Stimulated activated CD4-positive, alpha-beta T cell treated with anti-CD3 and anti-CD28 coated beads, Interleukin-4, amount 100 ng/mL, for 4 hours (primary cell): ENCODE results near the gene LDHA.

Source experiments
- DNase-seq, 2 experiments: peaks; one replicate each; pipeline ENCODE4 v3.0.0-alpha.2; 2020

The LDHA gene

DNA sequence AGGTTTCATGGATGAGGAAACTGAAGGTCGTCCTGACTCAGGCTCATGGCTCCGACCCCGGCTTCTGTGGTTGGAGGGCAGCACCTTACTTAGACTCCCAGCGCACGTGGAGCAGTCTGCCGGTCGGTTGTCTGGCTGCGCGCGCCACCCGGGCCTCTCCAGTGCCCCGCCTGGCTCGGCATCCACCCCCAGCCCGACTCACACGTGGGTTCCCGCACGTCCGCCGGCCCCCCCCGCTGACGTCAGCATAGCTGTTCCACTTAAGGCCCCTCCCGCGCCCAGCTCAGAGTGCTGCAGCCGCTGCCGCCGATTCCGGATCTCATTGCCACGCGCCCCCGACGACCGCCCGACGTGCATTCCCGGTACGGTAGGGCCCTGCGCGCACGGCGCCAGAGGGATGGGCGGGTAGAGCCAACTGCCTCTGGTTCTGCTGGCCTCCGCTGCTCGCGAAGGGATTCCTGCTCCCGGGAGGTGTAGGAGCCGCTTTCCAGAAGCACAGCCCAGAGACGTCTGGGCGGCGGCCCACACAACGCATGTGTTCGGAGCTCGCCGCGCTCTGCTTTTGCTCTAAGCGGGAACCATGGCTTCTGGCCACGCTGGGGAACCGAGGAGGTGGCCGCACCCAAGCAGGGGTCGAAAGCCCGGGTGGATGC is at the start of gene LDHA:
Gene LDHA, plus strand, starts transcription at position 289 of the 653 bp plus-strand sequence. CDS start 2,280 bp downstream, outside the sequence.
- DNase-seq, result peak; percentile 99

DNA sequence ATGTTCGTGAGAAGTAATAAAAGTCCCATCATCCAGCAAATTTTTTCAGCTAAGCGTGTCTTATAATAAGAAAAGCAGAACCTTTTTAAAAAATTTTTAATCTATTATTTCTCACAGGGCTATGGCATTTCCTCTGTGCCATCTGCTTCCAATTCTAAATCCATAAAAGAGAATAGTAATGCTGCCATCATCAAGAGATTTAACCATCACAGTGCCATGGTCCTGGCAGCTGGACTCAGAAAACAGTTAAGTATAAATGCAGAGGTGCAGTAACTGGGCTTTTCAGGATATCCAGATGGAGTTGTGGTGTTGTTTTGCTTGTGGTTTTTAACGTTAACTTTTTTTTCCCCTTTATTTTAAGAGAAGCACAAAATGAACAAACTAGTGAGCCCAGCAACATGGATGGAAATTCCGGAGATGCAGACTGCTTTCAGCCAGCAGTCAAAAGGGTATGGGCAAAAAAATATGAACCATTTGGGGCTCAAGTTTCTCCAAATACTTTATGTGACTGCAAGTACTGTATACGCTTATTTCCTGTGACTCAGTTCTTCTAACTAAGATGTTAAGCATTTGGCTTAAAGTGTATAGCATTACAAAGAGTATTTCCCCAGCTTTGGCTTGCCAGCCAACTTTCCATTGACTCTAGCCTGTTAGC is 46.8 kb upstream of the LDHA start:
- no peak for DNase-seq

DNA sequence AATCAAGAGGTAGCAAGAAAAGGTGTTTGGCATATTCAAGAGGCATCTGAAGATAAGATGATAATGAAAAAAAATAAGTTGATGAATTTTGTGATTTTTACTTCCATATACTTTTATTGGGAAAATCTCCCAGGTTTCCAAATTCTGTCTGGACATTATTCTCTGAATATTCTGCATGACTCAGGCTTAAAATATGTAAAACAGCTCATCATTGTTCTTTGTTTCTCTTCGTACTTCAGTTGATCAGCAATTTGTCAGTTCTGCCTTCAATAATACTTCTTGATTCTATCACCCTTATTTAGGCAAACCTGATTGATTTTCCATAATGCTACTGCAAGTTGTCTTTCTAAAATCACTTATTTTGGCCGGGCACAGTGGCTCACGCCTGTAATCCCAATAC is 41.8 kb upstream of the LDHA start:
- no peak for DNase-seq

DNA sequence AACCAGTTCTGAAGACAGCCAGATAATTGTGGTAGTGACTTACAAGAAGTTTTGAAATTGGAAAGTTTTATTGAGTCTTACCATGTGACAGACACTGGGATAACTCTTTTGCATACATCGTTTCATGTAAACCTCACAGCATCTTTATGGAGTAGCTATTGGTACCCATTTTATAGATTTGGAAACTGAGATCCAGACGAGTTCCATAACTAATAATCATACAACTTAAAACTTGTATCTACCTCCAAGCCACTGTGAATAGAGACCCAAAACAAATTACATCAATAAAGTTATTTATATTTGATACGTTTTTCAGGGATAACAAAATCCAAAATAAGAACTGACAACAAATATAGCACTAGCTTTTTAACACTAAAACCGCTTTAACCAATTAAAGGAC is 35.7 kb upstream of the LDHA start:
- no peak for DNase-seq

DNA sequence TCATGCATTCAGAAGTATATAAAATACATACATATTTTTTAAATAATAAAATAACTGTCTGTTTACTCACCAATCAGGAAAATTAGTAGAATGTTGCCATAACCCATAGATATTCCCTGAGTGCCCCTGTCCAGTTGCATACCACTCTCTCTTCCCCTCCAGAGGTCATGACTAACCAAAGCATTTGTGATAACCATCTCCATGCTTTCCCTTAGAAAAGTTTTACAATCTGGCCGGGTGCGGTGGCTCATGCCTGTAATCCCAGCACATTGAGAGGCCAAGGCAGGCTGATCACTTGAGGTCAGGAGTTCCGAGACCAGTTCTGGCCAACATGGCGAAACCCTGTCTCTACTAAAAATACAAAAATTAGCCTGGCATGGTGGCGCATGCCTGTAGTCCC is 33.2 kb upstream of the LDHA start:
- DNase-seq, result no peak

DNA sequence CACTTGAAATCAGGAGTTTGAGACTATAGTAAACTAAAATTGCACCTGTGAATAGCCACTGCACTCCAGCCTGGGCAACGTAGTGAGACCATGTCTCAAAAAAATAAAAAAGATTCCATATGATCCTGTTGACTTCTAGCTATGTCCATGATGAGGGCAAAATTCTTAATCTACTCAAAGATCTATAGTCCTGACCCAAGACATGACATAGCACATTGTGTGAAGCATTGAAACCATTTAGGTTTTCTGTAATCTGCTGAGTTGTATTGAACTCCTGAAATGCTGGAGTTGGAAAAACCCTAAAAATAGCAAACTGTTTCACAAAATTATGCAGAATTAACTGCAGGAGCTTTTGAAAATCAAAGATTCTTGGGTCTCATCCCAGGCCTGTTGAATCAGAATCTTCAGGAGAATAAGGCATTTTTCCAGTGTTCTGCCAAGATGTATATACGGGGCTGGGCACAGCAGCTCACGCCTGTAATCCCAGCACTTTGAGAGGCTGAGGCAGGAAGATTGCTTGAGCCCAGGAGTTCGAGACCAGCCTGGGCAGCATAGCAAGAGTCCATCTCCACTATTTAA is 29.8 kb upstream of the LDHA start:
- no peak for DNase-seq

DNA sequence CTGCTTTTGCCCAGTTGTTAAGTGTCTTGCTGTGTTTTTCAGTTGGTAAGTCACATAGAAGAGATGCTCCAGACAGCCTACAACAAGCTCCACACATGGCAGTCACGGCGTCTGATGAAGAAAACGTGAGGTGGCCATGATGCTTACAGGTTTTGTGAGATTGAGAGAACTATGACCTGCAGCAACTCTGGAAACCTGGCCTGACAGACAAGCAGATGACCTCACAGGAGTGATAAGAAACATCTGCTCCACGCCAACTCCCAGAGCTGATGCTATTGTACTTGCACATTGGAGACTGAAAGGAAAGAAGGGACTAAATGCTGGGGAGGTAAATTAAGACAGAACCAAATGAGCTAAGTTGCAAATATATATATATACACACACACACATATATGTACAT is 28.6 kb upstream of the LDHA start:
- no peak for DNase-seq

DNA sequence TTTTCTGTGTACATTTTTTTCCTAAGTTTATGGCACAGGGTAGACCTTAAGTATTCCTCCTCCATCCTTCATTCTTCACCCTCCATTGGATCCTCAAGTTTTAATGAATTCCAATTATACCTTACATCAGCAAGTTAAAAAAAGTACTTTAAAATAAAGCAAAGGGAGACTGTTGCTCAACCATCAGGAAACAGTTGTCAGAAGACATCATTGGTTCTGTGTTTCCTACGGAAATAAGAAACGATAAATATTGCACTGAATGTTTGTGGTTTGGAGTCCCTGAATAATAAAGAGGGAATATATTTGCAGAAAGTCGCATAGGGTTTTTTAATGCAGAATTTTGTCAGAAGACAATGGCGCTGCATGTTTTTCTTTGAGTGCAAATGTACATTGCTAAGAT is 28.1 kb upstream of the LDHA start:
- no peak for DNase-seq

DNA sequence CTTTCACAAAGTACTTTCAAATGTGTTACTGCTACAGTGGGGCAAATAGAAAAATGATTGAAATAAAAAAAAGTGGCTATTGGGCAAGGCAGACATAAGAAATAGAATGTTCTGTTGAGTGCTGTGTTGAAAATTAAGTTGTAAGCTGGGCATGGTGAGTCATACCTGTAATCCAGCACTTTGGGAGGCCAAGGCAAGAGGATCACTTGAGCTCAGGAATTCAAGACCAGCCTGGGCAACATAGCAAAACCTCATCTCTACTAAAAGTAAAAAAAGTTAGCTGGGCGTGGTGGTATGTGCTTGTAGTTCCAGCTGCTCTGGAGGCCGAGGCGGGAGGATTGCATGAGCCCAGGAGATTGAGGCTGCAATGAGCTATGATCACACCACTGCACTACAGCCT is 26.9 kb upstream of the LDHA start:
- no peak for DNase-seq

DNA sequence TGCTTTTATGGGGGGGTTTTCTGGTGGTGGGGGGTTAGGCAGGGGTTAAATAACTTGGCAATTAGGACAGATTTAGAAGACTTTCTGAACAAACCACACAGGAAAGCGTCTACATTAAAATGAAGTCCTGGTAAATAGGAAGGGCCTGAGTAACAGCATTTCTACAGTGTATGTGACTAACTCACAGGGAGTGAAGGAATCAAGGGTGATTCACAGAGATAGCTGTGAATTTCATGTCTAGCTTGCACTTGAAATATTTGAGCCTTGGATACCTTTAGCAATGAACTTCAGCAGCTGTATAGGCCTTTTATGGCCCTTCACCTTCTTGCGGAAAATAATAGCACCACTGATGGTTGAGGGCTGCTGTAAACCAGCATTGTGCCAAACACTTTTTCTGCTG is 26.1 kb upstream of the LDHA start:
- DNase-seq, result no peak

DNA sequence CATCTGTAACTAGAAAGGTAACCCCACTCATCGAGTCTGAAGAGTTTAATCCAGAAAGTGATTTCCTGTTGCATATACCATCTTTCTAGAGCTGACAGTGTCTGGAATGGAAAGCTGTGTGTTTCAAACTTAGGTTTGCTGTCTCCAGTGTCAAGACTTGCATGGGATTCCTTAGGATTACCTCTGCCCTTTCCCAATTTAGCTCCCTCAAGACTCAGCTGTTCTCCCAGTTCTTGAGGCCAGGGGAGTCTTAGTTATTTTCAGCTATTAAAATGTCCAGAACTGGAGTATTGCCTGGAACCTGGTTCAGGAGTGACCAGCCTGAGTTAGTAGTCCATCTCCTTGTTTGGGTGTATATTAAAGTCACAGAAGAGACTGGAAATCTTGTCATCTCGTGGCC is 25.0 kb upstream of the LDHA start:
- DNase-seq, result no peak

DNA sequence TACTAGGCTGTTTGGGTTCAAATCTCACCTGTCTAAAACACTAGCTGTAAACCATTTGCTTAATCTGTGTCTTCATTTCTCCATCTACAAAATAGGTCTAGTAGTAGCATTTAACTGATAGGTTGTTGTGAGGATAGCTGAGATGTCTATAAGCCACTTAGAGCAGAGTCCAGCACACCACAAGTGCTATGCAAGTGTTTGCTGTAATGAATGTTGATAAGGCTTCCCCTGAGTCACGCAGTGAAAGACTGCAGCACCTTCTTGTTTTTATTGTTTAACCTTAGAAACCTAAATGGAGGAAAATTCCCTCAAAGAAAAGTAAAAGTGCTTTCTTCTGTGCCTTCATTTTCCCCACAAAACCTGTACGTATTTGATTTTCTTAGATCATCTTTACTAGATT is 23.1 kb upstream of the LDHA start:
- no peak for DNase-seq

DNA sequence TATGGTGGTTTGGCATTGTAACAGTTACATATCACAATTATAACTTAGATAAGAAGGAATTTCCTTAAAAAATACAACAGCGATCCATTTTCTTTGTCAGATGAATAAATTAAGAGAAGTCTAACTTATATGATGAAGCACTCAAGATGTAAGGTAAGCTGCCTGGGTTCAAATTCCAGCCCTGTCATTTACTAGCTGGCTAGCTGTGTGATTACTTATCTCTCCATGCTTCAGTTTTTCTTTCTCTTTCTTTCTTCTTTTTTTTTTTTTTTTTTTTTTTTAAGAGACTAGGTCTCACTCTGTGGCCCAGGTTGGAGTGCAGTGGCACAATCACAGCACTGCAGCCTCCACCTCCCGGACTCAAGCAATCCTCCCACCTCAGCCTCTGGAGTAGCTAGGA is 22.2 kb upstream of the LDHA start:
- DNase-seq, result no peak

DNA sequence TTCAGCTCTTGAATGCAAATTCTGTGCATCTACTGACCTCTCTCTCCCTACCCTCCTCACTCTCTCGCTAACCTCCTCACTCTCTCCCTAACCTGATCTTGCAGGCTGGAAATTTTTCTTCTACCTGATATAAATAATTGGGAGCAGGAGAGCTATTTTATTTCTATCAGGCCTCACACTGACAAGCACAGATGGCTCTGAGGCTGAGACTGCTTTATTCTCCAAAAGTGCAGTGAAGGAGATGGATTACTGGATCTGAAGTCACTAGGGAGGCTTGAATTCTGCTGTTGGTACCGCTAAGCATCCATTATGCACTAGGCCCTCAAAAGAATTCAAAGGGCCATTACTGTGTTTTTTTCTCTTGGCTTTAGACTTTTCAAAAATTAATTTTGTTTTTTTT is 19.4 kb upstream of the LDHA start:
- DNase-seq, result no peak

DNA sequence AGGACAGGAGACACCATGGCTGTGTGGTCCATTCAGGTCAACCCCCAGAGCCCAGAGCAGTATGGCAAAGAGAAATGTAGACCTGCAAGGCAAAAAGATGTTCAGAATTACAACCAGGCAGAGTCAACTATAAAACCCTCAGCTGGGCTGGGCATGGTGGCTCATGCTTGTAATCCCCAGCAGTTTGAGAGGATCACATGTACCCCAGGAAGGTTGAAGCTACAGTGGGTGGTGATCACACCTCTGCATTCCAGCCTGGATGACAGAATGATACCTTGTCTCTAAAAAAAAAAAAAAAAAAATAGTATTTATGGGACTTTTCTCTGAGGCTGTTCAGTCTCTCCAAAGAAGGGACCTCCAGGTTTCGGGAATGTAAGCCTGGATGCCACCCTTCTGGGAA is 18.4 kb upstream of the LDHA start:
- DNase-seq, result no peak

DNA sequence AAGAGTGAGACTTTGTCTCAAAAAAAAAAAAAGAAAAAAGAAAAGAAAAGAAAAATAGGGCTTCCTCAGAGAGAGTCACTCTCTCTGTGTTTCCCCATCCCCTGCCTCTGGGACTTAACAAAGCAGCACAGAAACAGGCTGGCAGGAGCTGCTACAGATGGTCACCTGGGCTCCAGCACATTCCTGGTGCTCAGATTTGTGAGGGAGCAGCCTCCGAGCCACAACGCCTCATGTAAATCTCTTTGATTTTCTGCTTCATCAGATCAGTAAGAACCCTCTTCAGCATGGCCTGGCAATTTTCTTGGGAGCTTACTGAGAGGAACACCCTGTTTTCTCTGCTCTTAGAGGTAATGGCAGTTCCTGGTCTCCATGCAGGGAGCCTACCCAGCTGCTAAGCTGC is 15.2 kb upstream of the LDHA start:
- DNase-seq, result no peak

DNA sequence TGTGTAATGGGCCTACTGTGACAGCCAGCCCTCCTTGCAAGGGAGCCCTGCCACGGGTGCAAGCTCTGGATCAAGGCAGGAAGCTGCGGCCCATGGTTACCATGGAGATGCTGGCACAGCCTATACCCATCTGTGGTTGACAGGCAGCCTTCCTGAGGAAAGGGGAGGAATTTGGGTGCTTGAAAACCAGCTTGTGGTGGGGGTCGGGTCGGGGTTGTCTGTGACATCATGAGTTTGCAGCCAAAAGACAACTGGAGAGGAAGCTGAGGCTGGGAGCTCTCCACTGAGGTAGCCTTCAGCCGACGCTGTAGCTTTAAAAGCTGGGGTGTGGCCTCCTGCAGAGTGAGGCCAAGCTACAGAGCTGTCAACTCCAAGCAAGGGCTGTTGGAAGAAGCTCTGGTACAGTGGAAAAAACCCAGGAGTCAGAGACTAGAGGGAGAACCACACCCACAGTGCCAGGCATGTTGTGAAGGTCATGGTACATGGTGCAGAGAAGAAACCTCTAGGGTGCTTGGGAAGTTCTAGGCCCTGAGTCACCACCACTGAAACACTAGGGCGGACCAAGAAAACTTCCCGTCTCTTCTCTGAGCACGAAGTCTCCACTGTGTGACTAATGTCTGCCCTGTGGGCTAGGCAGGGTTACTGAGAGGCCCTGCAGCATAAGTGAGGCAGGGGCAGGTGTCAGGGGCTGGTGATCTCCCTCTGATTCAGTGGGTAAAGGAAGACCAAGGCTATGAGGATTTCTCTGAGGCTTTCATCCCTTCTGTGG is 10.8 kb upstream of the LDHA start:
- DNase-seq, result peak; percentile 60 to 80

DNA sequence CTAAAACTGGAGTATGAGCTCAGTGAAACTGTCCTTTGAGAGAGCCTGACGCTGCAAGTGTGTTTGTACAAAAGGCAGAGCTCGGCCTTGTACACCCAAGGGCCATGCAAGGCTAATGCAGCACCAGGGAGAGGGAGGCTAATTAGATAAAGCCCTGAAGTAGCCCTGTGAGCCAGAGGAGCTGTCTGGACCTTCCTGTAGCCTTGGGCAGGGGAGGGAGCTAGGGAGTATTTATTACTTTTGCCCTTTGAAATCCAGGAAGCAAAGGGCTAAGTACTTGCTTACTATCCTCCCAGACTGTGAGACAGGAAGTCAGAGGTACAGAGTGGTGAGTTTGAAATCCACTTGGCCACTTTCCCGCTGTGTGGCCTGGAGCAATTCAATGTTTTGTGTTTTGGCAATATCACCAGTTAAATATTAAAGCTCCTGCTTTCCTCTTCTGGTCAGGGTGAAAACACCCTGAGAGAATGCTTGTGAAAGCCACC is 10.2 kb upstream of the LDHA start:
- no peak for DNase-seq

DNA sequence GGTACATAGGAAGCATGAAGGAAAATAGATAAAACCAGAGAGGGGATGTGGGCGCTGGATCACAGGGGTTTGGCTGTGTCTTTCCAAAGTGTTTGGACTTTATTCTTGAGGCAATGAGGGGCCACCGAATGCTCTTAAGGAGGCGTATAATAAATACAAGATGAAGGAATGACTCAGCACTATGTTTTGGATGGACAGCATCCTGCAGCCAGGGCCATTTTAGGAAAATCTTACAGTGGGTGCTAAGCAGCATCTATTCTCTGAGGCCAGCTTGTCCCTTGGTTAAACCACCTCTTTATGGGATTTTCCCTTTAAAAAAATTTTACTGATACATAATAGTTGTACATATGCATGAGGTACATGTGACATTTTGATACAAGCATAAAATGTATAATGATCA is 4.3 kb upstream of the LDHA start:
- DNase-seq, result no peak

DNA sequence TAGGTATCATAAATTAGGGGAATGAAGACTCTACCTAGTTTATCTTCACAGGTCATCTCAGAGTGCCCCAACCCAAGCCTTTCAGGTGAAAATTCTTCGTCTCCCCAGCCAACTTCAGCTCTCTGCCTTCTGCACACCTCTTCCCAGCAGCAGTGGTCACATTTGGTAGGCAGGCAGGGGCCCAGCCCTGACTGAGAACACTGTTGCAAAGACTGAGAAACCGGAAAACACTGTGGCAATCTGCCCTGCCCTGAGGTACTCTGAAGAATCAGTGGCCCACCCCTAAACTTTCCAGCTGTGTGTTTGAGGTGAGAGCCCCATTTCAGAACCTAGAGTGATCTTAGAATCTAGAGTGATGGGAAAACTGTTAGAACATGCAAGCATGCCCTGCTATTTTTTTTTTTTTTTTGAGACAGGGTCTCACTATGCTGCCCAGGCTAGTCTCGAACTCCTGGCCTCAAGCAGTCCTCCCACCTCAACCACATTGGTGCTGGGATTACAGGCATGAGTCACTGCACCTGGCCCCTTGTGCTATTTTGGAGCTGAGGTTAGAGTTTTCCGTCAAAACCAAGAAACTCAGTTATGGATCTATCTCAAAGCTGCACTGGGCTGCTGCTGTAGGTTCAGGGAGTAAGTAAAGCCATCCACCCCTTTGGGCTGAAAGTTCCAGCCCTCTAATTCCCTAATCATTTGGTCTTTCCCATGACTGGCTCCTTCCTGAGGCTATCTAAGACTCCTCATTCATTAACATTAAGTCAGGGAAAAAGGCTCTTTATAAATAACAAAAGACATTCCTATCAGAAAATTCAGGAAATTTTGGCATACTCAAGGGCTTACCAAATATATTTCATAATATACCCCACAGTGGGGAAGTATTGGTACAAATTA is 1.7 kb upstream of the LDHA start:
- DNase-seq, result no peak

DNA sequence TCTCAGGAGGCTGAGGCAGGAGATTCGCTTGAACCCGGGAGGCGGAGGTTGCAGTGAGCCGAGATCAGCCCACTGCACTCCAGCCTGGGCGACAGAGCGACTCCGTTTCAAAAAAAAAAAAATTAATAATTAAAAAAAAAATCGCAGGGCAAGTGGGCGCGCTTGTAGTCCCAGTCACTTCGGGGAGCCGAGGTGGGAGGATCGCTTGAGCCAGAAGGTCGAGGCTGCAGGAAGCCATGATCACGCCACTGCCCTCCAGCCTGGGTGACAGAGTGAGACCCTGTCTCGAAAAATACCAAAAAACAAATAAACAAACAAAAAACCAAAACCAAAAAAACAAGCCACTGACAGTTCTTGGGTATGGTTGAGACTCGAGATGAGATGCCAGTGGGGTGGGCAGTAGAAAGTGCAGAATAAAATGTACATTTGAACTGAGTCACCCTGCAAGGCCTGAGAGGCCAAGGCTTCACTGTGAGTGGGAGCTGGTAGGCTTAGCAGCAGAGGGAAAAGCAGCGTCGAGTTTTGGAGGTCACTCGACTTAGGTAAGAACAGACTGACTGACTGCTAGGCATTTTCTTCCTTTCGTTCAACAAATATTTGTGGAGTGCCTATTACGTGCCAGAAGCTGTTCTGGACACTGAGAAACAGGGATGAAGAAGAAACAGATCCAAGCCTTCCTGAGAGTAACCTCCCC is 635 bp upstream of the LDHA start:
- DNase-seq, result no peak
